NCI-H748 (cell line): ENCODE measurements around the gene RBPJL.

Source experiments
- DNase-seq: peaks from one replicate; lab custom pipeline; 2025; ENCODE audit not compliant: unreplicated experiment; lab: John Stamatoyannopoulos, UW

Gene RBPJL

DNA sequence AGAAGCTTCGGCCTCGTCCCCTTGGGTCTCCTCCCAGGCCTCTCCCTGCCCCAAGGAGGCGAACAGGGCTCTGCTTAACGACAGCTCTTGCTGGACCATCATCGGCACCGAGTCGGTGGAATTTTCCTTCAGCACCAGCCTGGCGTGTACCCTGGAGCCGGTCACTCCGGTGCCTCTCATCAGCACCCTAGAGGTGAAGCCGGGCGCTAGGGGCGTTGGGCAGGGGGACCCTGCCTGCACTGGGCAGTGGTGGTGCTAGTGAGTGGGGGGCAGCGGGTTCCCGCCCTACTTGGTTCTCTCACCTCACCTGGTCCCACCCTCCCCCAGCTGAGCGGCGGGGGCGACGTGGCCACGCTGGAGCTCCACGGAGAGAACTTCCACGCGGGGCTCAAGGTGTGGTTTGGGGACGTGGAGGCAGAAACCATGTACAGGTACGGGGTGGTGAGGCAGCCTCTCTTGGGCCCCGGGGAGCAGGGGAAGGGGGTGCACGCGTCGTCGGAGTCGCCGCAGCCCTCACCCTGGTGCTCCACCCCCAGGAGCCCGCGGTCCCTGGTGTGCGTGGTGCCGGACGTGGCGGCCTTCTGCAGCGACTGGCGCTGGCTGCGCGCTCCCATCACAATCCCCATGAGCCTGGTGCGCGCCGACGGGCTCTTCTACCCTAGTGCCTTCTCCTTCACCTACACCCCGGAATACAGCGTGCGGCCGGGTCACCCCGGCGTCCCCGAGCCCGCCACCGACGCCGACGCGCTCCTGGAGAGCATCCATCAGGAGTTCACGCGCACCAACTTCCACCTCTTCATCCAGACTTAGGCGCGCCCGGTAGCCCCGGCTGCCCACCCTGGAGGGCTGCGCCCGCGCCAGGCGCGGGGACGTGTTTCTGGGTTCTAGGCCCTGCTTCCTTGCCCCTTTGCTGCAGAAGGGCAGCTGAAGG lies 9.8 kb downstream of the RBPJL start:
- no peak for DNase-seq

DNA sequence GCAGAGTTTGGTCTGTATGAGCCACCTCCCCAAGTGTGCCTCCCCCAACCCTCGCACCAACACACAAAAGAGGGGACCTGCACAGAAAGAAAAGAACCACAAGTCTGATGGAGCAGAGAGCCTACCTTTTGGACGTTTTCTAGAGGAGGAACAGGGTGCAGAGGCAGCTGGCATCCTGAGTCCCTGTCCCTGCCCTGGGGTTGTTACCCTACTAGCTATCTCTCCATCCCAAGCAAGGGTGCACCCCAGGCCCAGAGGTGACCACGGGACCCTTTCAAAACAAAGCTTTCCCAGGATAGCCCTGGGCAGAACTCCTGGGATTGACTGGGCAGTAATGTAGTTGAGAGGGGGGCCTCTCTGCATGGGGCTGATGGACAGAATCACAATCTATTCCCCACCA lies 11.2 kb downstream of the RBPJL start:
- no peak for DNase-seq

DNA sequence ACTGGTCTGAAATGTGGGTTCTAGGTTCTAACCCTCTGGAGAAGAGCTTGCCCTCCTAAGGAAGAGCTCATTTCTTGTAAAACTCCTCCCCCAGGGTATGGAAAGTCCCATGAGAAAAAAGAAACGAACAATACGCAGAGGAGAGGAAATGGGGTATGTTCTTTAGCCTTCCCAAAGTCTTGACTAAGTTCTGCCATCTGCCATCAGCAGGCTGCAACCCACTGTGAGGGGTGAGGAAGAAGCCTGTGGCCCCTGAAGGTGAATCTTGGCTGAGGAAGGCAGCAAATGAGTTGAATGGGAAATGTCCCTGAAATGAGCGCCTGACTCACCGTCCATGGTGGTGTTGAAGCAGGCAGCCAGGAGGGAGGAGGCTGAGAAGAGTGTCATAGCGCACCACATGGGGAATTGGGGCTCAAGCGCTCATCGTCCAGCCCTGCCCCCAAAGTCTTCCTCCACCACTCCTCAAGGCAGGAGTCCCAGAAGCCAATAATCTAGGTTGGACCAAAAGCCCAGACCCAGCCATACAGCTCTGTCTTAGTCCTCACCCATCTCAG lies 11.8 kb downstream of the RBPJL start:
- DNase-seq, result no peak

DNA sequence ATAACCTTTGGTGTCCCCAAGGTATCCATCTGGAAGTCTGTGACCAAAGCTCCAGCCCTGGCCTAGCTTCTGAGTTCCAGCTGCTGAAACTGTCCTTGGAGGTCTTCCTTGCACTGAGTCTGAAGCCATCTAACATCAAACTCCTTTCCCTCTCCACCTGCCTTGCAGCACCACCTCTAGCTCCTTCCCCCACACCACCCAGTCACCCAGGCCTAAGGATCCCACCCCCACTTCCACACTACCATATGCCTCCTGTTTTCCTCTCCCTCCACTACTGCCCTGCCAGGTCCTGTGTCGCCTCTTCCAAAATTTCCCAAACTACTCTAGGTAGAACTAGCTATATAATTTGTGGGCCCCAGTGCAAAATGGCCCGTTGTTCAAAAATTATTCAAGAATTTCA lies 12.3 kb downstream of the RBPJL start:
- no peak for DNase-seq

DNA sequence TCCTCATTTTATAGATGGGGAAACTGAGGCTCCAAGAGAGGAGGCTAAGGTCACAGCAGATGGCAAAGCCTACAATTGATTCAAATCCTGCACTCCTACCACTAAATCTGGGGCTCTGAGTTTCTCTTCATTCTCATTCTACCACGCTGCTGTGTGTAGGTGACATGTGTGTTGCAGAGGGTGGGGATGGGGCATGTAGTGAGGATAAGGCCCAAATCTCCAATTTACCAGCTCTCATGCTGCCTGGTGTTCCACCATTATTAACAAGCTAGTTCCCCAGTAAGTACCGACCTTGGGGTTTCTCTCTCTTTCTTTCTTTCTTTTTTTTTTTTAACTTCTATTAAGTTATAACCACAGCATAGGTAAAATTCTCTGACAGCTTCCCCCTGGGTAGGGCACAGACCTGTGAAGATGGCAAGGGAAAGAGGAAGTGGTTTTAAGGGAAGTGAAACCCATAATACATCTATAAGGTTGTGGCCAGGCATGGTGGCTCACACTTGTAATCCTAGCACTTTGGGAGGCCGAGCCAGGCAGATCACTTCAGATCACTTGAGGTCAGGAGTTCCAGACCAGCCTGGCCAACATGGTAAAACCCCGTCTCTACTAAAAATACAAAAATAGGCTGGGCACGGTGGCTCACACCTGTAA lies 14.4 kb downstream of the RBPJL start:
- DNase-seq, result no peak

DNA sequence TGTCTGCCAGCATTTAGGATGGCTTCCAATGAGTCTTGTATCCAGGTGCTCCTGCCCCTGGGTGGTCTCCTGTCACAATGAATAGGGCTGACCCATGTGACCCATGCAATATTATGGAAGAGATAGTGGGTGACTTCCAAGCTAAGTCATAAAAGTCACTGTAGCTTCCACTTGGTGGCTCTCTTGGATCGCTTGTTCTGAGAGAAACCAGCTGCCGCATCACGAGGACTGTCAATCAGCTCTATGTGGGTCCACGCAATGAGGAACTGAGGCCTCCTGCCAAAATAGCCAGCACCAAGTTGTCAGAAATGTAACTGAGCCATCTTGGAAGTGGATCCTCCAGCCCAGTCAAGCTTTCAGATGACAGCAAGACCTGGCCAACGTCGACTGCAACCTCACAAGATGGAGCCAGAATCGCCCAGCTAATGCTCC lies 16.3 kb downstream of the RBPJL start:
- peak; percentile 41 for DNase-seq

DNA sequence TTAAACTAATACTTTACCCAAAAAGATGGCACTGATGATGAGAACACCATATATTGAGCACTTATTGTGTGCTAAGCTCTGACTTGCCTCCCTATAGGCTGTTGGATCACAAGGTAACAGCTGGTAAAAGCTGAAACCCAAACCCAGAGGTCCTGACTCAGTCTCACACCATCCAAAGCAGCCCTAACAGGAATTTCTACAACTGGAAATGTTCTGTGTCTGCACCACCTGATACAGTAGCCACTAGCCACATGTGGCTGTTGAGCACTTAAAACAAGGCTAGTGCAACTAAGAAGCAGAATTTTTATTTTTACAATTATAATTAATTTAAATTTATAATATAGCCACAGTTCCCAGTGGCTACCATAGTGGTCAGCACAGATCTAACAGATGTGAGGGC lies 17.1 kb downstream of the RBPJL start:
- no peak for DNase-seq

DNA sequence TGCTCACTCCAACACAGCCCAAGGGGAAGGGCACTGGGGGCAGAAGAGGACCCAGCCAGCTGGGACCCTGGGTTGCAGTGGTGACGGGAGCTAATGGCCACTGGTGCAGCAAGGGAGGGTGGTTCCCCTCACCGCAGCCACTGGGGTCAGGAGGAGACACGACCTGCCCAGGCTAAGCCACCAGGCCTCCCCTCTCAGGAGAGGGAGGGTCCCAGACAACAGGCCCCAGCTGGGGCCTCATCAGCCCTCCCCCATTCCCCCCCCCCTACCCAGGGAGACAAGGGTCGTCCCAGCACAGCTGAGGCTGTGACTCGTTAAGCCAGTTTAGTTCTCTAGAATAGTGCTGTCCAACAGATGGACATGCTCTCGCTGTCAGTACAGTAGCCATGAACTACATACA lies 18.7 kb downstream of the RBPJL start:
- no peak for DNase-seq

DNA sequence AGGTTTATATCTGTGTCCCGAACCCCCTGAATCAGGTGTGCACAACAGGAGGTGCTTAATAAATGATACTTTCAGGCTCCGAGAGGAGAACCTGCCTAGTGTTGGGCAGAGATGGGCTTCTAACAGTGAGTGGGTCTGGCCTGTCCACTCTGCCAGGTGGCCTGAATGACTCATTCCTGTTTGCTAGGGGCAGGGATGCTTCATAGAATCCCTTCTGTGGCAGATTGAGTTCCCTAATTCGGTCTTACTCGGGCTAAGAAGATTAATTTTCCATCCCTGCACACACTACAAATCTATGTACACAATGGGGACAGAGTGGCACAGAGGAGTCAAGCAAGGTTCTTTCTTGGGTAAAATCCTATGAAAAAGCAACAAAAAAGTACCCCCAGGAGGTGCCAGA lies 21.8 kb downstream of the RBPJL start:
- DNase-seq, result no peak

DNA sequence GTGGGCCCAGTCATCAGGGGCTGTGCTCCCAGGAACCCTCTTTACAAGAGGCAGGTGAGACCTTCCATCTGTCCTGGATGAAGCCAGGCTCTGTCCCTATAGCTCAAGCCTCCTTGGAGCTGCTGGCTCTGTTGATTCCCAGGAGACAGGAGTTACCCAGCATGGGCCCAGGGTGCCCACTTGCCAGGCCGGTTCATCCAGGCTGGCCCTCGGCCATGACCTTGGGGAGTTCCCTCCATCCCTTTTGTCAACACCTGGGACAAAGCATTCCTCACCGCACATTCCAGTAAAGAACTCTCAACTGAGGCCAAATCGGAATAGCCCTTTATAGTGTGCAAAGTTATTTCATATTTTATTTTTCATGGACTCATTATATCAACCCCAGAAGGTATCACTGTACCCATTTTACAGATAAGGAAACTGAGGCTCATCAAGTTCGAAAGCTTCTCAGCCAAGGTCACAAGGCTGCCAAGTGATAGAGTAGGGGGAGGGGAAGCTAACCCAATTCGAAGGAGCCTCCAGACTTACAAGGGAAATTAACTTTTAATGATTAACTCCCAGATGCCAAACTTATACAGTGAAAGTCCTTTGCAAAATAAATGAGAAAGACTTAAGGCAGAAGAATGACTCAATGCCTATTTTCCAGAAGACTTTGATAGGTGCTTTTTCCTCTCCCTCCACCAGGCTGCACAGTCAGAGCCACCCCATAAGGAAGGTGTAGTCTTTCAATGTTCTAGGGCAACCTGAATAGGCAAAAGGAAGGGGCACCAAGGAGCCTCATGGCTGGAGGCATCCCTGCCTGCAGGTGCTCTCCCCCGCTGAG lies 23.1 kb downstream of the RBPJL start:
- DNase-seq, result no peak

DNA sequence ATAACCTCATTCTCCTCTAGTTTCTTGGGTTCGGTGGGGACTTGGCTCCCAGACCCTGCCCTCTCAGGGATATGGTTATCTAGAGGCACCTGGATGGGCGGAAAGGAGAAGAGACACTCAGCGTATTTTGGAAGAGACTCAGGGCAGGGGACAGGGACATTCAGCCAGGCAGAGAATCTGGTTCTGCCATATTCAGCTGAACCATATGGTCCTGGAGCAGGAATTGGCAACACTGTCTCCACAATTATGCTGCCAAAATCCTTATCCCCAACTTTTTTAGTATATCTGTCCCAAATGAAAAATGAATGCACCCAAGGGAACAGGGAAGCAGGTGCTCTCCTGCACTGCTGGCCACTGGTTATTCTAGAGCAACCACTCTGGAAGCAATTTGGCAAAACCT lies 23.8 kb downstream of the RBPJL start:
- no peak for DNase-seq

DNA sequence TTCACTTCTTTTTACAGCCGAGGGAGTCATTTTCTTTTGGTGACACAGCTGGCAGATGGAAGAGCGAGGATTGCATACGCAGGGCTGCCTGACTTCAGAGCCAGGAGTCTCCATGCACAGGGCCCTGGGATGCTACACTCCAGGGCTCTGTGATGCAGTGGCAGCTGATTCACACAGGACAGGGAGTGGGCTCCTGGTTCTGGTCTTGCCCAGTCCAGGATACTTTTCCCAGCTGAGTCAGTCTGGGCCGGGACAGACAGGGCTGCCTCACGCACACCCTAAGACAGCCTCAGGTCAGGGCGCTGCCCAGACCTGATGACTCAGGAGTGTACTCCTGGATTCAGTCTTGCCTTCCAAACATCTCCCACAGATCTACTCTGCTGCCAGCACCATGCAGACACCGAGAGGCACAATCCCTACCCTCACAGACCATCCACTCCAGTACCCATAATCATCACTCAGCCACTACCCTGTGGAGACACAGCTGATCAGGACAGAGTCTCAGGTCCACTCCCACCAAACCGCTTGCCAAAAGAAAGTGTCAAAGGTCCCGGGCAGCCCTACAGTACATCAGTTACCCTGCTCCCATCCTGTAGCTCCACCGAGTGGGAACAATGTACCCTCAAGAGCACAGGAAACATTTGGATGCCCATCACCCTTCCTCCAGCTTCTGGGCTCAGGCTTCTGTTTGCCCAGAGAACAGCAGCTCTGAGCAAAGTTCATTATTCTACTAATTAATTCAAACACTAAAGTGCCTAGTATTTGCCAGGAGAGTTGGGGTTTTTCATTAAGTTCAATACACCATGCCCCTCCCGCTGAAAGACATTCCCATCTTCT lies 30.1 kb downstream of the RBPJL start:
- no peak for DNase-seq

DNA sequence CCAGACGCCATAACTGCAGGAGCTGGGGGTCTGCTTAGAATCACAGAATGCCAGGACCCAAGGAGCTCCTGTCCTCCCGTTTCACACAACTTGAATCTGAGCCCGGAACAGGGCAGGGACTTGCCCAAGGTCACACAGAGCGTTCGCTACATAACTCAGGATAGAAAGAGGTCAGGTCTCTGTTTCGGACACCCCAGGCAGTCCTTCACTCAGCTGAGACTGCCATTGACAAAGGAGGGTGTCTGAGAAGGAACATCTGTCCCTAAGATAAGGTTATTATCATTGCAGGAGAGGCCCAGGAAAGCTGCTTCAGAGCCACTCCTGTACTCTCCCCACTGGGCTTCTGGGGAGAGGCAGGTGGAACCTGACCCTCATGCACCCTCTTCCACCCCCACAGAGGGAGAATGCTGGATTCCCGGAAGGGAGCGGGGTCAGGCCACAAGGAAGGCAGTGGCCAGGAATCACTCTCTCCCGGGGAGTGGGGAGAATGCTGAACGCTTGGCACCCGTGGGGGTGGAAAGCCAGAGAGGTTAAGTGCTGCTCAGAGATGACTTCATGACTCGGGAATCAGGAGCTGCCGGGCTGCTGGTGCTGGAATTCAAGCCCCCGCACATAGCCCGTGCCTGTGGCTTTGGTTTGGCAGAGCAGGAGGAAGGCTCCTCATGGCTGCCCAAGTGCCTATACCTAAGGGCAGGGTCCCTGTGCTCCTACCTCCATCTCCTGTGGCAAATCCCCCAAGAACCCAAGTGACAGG lies 30.9 kb downstream of the RBPJL start:
- no peak for DNase-seq

DNA sequence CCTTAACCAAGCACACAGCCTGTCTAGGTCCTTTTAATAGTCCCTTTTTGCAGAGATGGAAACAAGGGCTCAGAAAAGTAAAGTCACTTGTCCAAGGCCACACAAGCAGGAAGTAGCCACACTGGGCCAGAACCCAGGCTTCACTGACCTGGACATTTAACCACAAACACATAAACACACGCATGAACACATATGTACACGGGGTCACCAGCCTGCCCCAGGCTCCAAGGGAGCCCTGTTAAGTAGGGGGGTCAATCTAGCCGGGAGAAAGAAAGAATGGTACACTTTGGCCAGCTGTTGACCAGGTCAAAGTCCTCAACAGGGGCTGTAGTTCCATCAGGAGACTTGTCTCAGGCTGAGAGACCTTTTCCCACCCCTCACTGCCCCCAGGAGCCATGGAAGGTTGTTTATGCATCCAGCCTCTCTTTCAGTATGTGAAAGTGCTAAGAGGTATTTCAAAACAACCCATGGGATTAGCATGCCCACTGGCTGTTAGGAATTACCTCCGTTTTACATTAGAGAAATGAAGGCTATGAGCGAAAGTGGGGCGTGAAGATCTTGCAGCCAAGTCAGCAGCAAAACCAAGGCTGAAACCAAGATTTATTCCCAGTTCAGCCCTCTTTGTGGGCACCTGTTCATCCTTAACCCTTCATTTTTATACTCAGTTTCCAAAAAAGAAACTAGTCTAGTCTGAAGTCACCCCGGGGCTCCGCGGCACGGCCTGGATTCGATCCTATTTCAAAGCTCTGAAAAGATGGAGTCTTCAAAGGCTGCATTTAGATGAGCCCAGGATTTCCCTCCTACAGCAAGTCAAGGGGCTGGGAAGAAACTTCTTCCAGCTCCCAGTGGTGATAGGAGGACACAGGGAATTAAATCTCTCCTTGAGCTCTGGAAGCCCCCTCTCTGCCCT lies 31.7 kb downstream of the RBPJL start:
- no peak for DNase-seq

DNA sequence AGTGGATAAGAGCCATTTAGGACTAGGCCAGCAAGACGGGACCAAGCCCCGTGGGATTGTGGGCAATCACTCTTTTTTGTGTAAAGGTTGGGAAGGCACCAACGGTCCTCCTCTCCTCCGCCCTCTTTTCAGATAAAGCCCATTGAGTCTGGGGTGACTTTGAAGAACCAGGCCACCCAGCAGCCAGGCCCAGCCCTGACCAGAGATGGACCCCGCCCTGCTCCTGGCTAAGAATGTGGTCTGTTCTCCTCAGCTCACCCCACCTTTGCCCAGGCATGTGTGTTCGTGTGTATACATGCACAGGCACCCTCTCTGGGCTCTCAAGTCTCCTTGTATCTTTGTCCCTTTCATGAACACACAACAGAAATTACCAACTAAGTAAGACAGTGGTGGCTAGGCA lies 32.4 kb downstream of the RBPJL start:
- DNase-seq, result no peak

DNA sequence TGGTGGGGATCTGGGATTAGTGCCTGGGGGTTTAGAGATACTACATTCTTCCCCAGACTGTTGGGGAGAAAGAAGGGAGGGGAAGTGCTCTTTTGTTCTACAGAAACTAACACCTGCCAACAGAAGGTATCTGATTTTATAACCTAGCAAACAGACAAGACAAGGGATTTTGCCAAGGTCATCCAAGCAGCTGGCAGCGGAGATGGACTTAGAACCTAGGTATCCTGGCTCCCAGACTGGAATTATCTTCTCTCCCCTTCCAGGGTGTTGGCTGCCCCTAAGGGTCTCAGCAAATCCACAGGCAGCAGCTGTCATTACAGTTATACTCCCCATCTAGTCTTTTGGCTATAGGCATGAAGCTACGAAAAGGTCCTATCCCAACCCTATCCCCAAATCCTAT lies 33.2 kb downstream of the RBPJL start:
- DNase-seq, result peak; percentile 55

DNA sequence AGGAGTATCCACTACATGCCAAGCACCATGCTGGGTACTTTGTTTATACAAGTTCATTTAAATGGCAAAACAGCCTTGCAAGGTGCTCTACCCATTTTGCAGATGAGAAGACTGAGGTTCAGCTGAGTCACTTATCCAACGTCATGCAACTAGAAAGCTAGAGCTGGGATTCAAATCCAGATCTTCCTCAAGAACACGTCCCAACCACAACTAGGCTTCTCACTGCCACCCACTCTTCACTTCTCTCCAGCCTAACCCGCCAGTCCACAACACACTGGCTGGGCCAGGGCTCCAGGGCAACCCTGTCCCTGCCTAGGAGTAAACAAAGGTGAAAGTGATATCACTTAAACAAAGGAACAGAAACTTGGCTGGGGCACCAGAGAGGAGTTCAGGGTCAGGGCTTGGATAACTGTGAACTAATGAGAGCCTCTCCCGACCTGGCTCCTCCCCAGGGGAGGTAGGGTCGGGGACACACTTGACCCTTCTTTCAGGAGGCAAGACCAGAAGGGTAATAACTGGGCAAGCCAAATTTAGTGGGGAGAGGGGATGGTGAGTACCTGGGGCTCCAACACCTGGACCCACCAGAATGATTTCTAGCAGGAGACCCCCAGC lies 33.7 kb downstream of the RBPJL start:
- no peak for DNase-seq

DNA sequence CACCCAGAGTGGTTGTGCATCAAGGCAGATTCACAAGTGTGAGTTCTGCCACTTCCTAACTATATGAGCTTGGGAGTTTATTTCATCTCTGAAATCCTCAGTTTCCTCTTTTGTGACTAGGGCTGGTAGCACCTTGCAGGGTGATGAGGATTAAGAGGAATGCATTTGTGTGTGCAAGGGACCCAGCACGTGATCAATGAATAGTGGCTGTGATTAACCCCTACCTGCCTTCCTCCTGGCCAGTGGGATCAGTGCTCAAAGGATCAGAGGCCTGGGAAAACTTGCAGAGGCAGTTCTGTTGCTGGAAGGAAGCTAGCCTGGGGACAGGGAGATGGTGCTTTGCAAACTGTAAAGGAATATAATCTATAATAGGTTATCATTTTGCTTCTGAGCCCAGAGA lies 34.3 kb downstream of the RBPJL start:
- DNase-seq, result no peak
